ENCODE measurements around the gene GORASP1.

Gene GORASP1

DNA sequence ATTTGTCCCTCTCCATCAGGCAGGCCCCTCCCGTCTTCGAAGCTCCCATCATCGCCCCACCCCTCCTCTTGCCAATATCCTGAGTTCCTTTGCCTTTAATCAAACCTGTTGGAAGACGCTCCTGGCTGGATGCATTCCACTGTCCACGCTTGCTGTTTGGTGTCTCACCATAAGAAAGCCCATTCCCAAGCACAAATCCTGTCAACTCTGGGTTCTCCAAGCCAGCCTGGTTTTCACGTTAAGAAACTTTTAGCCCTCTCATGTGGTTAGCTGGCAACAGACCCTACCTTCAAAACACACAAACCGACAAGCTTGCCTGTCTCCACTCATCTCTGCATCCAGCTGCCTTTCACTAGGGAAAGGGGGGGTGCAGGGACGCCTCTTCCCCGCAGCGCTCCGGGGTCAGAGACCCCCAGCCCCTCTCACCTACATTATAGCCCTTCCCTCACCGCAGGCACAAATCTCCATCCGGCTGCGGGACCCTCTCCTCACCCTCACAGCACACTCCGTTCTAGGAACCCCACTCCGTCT, 1.1 kb downstream of the GORASP1 start:
- peaks cover 34% of the 10 kb centered on the region for H3K4me1 ChIP-seq (ENCODE audit: insufficient read depth, low read length)
- no peaks in the 10 kb centered on the region for H3K27me3 ChIP-seq (ENCODE audit: control insufficient read depth in 1 of 2, insufficient read depth in 2 of 2, low read length in 2 of 2)
- H3K9me3 ChIP-seq (ENCODE audit: low read length) = no peaks in the 10 kb centered on the region
- H3K9ac ChIP-seq (ENCODE audit: low read length) = peak overlapping the region; percentile 54
- peak overlapping the region; percentile 89 to 93 for H3K4me3 ChIP-seq (ENCODE audit: low read depth in 1 of 2, low read length in 2 of 2)
- no peaks in the 10 kb centered on the region for H3K36me3 ChIP-seq (ENCODE audit: insufficient read depth, low read length)
- peak overlapping the region; percentile 87 for H3K27ac ChIP-seq (ENCODE audit: low read depth, low read length)

DNA sequence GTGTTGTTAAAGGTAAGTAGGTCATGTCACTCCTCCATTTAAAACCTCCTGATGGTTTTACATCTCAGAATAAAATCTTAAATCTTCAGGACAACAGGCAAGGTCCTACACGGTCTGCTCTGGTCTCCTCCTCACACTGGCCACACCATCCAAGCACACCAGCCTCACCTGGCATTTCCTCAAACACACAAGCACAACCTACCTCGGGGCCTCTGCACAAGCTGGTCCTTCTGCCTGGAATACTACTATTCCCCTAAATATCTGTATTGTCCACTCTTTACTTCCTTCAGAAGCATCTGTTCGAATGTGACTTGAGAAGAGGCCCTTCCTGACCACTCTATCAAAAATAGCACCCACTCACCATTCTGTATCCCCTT, 1.8 kb downstream of the GORASP1 start:
- Histone ChIP-seq H3K4me1 (ENCODE audit: insufficient read depth, low read length) (peaks cover 34% of the 10 kb centered on the region), H3K9me3 (ENCODE audit: low read length) (no peaks in the 10 kb centered on the region), H3K4me3 (ENCODE audit: low read depth in 1 of 2, low read length in 2 of 2) (peak overlapping the region in 1 of 2 donors; percentile 93), H3K27ac (ENCODE audit: low read depth, low read length) (no peak overlapping the region), H3K27me3 (ENCODE audit: control insufficient read depth in 1 of 2, insufficient read depth in 2 of 2, low read length in 2 of 2) (no peaks in the 10 kb centered on the region), H3K36me3 (ENCODE audit: insufficient read depth, low read length) (peaks cover 3% of the 10 kb centered on the region), H3K9ac (ENCODE audit: low read length) (no peak overlapping the region)

DNA sequence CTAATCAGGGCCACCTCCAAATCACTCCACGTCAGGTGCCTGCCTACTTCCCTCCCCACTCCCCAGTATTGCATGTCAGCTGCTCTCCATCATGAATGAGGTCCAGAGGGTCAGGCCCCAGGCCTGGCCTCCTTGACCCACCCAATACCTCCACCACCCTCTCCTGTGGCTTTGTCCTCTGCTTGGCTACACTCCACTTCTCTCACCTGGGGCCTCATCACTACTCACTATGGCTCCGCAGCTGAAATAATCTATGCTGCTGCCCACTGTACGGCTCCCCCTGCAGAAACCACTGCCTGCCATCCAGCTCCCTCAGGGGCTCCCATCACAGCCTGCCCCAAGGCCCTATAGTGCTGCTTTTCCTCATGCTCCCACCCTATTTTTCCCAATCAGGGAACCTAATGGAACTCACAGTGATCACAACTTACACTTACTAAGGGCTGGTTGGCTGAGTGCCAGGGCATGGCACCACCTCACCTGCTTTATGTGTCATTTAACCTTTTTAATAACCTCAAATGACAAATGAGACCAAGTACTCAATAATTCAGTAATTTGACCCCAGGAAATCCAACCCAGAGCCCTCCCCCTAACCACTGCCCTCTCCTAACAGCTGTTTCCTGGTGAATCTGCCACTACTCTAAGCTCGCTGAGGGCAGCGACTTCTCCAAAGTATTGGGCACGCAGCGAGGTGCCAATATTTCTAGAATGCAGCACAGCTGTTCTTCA, 2.3 kb downstream of the GORASP1 start:
- no peak overlapping the region for H3K27ac ChIP-seq (ENCODE audit: low read depth, low read length)
- no peak overlapping the region for H3K9ac ChIP-seq (ENCODE audit: low read length)
- H3K4me1 ChIP-seq (ENCODE audit: insufficient read depth, low read length) = peaks cover 34% of the 10 kb centered on the region
- no peaks in the 10 kb centered on the region for H3K9me3 ChIP-seq (ENCODE audit: low read length)
- H3K36me3 ChIP-seq (ENCODE audit: insufficient read depth, low read length) = peaks cover 7% of the 10 kb centered on the region
- H3K4me3 ChIP-seq (ENCODE audit: low read depth in 1 of 2, low read length in 2 of 2) = no peak overlapping the region
- no peaks in the 10 kb centered on the region for H3K27me3 ChIP-seq (ENCODE audit: control insufficient read depth in 1 of 2, insufficient read depth in 2 of 2, low read length in 2 of 2)

DNA sequence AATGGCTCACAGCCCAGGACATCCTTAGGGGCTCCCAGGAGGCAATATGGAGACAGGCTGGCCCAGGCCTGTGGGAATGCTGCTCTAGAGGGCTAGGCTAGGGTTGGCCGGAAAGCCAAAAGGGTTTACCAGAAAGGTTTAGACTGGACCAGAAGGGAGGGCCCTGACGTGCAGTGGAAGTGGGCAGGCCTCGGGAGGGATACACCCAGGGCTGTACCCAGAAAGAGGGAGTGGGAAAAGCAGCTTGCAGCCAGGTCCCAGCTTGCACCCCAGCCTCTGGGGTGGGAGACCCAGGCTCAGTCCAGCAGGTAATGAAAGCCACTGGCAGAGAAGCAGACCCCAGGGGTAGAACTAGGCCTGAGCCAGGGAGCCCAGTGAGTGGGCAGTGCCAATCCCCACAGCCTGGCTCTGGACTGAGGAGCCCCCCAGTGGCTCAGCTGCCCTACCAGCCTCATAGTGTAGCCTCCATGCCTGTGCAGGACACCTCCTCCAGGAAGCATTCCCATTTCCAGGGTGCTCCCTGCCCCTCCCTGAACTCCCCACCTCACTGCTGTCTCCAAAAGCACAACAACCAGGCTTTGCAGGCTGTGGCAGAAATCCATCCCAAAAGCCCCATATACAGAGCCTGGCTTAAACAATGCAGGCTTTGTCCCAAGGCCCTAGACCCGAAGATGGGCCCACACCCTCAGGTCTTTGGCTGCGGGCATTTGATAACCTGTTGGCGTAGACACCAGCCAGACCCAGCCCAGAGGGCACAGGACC, 3.5 kb downstream of the GORASP1 start:
- no peak overlapping the region for H3K9ac ChIP-seq (ENCODE audit: low read length)

DNA sequence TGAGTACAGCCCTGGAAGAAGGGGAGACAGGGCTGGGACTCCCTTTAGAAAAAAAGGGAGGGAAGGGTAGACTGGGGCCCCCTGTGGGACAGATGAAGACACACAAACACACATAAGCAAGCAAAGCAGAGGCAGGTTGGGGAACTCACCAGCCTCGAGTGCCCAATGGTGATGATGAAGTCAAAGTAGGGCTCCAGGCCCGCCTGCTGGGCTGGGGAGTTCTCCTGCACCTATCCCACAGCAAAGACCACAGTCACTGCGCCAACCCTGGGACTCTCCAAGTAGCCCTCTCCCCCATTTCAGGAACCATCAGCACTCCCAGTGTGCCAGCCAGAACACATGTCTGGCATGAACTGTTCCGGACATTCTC, 4.1 kb downstream of the GORASP1 start:
- Histone ChIP-seq H3K27ac (ENCODE audit: low read depth, low read length) (no peak overlapping the region), H3K27me3 (ENCODE audit: control insufficient read depth in 1 of 2, insufficient read depth in 2 of 2, low read length in 2 of 2) (no peaks in the 10 kb centered on the region), H3K9ac (ENCODE audit: low read length) (no peak overlapping the region), H3K36me3 (ENCODE audit: insufficient read depth, low read length) (peaks cover 21% of the 10 kb centered on the region), H3K9me3 (ENCODE audit: low read length) (no peaks in the 10 kb centered on the region), H3K4me1 (ENCODE audit: insufficient read depth, low read length) (peaks cover 29% of the 10 kb centered on the region), H3K4me3 (ENCODE audit: low read depth in 1 of 2, low read length in 2 of 2) (no peak overlapping the region)

More for the DNA sequence above, 3.5 kb downstream of the GORASP1 start:
- no peak overlapping the region for H3K4me3 ChIP-seq (ENCODE audit: low read depth in 1 of 2, low read length in 2 of 2)
- H3K27ac ChIP-seq (ENCODE audit: low read depth, low read length) = no peak overlapping the region
- H3K9me3 ChIP-seq (ENCODE audit: low read length) = no peaks in the 10 kb centered on the region
- H3K4me1 ChIP-seq (ENCODE audit: insufficient read depth, low read length) = peaks cover 34% of the 10 kb centered on the region
- H3K27me3 ChIP-seq (ENCODE audit: control insufficient read depth in 1 of 2, insufficient read depth in 2 of 2, low read length in 2 of 2) = no peaks in the 10 kb centered on the region
- peaks cover 14% of the 10 kb centered on the region for H3K36me3 ChIP-seq (ENCODE audit: insufficient read depth, low read length)

DNA sequence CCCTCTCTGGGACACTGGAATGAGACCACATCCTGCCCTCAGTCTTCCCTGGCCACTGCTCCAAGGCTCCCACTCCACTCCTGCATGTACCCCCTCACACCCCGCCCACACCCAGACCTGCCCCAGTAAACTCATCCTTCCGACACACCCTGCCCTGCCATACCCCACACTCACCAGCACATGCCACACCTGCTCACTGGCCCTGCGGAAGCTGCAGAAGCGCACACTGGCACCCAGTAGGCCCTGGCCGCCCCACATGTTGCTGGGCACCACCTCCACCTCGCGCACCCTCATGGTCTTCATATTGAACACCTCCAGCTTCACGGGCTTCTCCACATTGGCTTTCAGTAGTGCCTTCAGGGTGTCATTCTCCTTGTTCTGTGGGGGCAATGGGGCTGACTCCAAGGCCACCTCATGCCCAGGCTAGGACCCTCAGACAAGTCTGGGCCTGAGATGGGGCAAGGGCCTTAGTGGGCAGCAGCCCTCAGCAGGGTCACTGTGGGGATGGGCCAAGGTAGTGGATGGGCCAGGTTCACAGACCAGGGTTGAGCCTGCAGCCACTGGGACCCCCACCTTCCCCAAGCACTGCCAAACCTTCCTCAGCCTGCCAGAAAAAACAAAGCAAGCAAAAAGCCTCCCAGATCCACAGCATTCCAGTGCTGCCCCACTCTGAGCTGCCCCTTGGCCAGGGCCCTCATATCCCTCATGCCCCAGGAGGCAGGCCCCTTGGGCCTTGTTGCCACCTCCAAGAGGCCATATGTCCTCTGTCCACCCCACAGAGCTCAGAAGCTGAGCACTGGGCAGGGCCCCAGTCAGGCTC, 4.7 kb downstream of the GORASP1 start:
- no peaks in the 10 kb centered on the region for H3K27me3 ChIP-seq (ENCODE audit: control insufficient read depth in 1 of 2, insufficient read depth in 2 of 2, low read length in 2 of 2)
- peaks cover 27% of the 10 kb centered on the region for H3K36me3 ChIP-seq (ENCODE audit: insufficient read depth, low read length)
- H3K9ac ChIP-seq (ENCODE audit: low read length) = no peak overlapping the region
- no peaks in the 10 kb centered on the region for H3K9me3 ChIP-seq (ENCODE audit: low read length)
- peaks cover 25% of the 10 kb centered on the region for H3K4me1 ChIP-seq (ENCODE audit: insufficient read depth, low read length)
- no peak overlapping the region for H3K4me3 ChIP-seq (ENCODE audit: low read depth in 1 of 2, low read length in 2 of 2)
- no peak overlapping the region for H3K27ac ChIP-seq (ENCODE audit: low read depth, low read length)

DNA sequence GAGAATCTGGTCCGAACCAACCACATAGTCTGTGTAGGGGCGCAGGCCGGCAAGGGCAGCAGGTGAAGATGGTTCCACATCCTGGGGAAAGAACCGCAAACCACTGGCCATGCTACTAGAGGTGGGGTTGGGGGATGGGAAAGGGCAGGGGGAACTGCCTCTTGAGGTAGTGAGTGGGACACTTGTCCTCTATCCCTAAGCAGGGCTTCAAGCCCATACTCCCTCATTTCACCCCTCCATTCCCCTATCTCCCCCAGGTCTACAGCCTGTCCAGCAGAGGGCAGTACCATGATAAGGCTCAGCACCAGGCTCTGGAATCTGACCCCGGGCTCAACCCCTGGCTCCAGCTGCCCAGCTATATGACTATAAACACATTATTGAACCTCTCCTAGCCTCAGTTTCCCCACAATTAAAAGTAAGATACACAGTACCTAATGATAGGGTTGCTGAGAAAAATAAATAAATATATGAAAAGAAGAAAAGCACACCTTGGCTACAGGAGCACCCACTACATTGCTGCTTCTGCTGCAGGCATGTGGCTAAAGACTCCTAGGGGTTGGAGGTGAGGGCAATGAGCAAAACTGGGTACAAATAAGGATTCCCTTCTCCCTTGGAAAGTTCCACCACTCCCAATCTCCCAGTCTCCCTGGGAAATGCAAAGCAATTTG, 6.3 kb downstream of the GORASP1 start:
- H3K4me1 ChIP-seq (ENCODE audit: insufficient read depth, low read length) = peaks cover 21% of the 10 kb centered on the region
- H3K27me3 ChIP-seq (ENCODE audit: control insufficient read depth in 1 of 2, insufficient read depth in 2 of 2, low read length in 2 of 2) = no peaks in the 10 kb centered on the region
- peaks cover 42% of the 10 kb centered on the region for H3K36me3 ChIP-seq (ENCODE audit: insufficient read depth, low read length)
- no peak overlapping the region for H3K9ac ChIP-seq (ENCODE audit: low read length)
- H3K9me3 ChIP-seq (ENCODE audit: low read length) = no peaks in the 10 kb centered on the region
- H3K27ac ChIP-seq (ENCODE audit: low read depth, low read length) = no peak overlapping the region
- H3K4me3 ChIP-seq (ENCODE audit: low read depth in 1 of 2, low read length in 2 of 2) = no peak overlapping the region

DNA sequence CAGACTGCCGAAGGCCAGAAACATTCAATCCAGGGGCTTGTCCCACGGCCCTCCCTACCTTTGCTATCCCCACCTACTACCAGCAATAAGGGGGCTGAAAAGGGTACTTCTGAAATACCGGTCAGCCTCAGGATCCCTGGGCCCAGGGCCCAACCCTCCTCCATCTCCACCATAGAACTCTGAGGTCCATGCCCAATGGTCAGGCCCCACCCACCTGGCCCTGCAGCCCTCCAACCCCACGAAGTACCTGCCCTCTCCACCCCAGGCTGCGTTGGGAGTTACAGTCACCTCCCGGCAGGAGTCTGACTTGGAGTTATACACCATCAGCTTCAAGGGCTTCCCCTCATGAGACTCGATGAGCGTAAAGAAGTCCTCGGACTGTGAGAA, 6.9 kb downstream of the GORASP1 start:
- H3K4me3 ChIP-seq (ENCODE audit: low read depth in 1 of 2, low read length in 2 of 2) = no peak overlapping the region
- no peaks in the 10 kb centered on the region for H3K27me3 ChIP-seq (ENCODE audit: control insufficient read depth in 1 of 2, insufficient read depth in 2 of 2, low read length in 2 of 2)
- peaks cover 14% of the 10 kb centered on the region for H3K4me1 ChIP-seq (ENCODE audit: insufficient read depth, low read length)
- H3K9me3 ChIP-seq (ENCODE audit: low read length) = no peaks in the 10 kb centered on the region
- H3K36me3 ChIP-seq (ENCODE audit: insufficient read depth, low read length) = peaks cover 48% of the 10 kb centered on the region
- no peak overlapping the region for H3K9ac ChIP-seq (ENCODE audit: low read length)
- no peak overlapping the region for H3K27ac ChIP-seq (ENCODE audit: low read depth, low read length)

DNA sequence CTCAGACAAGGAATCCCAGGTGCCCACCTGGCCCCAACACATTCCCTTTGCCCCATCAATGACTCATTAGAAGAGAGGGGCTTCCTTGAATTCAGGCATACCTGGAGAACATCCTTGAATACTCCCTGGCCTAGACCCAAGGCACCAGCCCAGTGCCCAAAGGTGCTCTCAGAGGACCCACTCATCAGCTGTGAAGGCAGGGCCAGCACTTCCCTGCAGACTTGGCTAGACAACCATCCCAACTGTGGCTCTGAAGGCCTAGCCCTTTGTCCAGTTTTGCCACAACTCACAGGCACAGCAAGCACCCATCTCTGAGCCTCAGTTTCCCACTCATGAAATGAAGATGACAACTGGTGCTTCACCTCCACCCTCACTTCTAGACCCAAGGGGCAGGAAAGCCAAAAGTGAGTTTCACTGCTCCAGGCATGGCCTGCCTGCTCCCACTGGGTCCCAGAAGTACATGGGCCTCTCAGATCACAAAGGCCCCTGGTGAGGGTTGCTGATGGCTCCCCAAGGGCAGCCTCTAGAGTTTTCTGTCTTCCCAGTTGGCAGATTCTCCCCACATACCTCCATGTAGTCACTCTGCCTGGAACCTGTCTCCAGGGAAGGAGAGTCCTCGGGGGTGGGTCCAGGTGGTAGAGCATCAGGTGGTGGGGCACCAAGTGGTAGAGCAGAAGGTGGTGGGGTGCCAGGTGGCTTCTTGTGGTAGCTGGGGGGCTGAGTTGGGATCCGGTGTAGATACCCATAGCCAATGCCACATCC, 7.5 kb downstream of the GORASP1 start:
- peaks cover 54% of the 10 kb centered on the region for H3K36me3 ChIP-seq (ENCODE audit: insufficient read depth, low read length)
- H3K27ac ChIP-seq (ENCODE audit: low read depth, low read length) = no peak overlapping the region
- H3K9me3 ChIP-seq (ENCODE audit: low read length) = no peaks in the 10 kb centered on the region
- H3K27me3 ChIP-seq (ENCODE audit: control insufficient read depth in 1 of 2, insufficient read depth in 2 of 2, low read length in 2 of 2) = no peaks in the 10 kb centered on the region
- peaks cover 10% of the 10 kb centered on the region for H3K4me1 ChIP-seq (ENCODE audit: insufficient read depth, low read length)
- no peak overlapping the region for H3K4me3 ChIP-seq (ENCODE audit: low read depth in 1 of 2, low read length in 2 of 2)
- no peak overlapping the region for H3K9ac ChIP-seq (ENCODE audit: low read length)

DNA sequence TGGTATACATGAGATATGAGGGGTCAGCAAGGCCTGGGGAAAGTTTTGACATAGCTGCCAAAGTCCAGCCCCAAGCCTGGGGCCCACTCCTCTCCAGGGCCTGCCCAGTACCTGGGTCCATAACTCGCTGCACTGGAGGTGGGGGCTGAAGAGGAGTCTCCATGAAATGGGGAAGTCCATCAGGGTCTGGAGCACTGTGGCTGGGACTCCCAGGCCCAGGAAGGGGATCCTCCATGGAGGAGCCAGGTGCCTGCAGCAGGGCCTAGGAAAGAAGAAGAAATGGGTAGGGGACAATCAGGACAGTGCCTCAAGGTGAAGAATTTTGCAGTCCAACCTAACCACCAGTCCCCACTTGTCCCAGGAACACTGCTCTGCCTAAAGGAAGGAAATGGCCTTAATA, 8.2 kb downstream of the GORASP1 start:
- Histone ChIP-seq H3K9ac (ENCODE audit: low read length) (no peak overlapping the region), H3K27me3 (ENCODE audit: control insufficient read depth in 1 of 2, insufficient read depth in 2 of 2, low read length in 2 of 2) (no peaks in the 10 kb centered on the region), H3K4me1 (ENCODE audit: insufficient read depth, low read length) (peaks cover 3% of the 10 kb centered on the region), H3K9me3 (ENCODE audit: low read length) (no peaks in the 10 kb centered on the region), H3K27ac (ENCODE audit: low read depth, low read length) (no peak overlapping the region), H3K36me3 (ENCODE audit: insufficient read depth, low read length) (peaks cover 61% of the 10 kb centered on the region), H3K4me3 (ENCODE audit: low read depth in 1 of 2, low read length in 2 of 2) (no peak overlapping the region)

Data from muscle layer of colon (tissue), 2 donors.